ENCODE measurements around the gene PIP4K2C.
"Not testable (repeated sequence)": the region's sequence is repeated elsewhere in the genome, so short reads cannot be mapped to it uniquely, and the experiment has no call there.

The PIP4K2C gene

DNA sequence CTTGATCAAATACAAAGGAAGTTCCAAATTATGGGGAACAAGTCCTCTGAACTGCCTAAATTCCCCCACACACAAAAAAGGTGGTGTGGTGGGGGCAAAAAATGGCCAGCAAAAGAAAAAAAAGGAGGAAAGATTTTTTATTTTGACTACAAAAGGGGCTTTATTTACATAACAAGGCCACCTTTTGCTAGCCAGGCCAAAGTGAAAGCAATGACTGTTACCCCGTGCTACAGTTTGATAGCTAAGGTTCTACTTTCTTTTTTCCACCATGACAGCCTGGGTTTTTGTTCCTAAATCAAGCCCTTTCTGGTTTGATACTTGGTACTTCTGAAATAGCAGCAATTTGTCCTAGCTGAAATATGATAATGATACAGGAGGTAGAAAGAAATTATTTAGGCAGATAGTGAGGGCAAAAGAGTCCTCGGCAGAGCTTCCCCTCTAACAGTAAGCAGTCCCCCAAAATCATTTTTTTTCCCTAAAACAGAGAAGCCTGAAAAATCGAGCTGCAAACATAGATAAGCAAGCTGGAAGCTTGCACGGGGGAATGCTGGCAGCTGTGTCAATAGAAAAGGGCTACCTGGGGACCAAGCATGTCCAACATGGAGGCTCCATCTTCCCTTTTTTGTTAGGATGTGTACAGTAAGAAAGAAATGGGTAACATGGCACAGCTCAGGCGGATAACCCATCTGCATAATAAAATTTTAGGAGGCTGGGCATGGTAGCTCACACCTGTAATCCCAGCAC lies 50.9 kb downstream of the PIP4K2C start:
- DNase-seq = no peak

DNA sequence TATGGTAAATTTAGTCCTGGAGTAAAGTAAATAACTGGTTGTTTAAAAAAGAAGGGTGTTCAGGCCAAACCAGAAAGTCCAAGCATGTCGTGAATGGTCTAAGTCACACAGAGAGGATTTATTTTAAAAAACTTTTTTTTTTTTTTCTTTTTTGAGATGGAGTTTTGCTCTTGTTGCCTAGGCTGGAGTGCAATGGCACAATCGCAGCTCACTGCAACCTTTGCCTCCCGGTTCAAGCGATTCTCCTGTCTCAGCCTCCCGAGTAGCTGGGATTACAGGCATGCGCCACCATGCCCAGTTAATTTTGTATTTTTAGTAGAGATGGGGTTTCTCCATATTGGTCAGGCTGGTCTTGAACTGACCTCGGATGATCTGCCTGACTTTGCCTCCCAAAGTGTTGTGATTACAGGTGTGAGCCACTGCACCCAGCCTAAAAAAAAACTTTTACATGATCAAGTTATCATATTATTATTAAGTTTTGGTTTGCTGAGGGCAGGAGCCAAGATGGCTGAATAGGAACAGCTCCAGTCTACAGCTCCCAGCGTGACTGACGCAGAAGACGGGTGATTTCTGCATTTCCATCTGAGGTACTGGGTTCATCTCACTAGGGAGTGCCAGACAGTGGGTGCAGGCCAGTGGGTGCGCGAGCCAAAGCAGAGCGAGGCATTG lies 55.1 kb downstream of the PIP4K2C start:
- DNase-seq = not testable (repeated sequence)

DNA sequence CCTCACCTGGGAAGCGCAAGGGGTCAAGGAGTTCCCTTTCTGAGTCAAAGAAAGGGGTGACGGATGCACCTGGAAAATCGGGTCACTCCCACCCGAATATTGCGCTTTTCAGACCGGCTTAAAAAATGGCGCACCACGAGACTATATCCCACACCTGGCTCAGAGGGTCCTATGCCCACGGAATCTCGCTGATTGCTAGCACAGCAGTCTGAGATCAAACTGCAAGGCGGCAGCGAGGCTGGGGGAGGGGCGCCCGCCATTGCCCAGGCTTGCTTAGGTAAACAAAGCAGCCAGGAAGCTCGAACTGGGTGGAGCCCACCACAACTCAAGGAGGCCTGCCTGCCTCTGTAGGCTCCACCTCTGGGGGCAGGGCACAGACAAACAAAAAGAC lies 55.7 kb downstream of the PIP4K2C start:
- not testable (repeated sequence) for DNase-seq
